Activated naive CD4-positive, alpha-beta T cell treated with anti-CD3 and anti-CD28 coated beads, Interleukin-2, amount 50 U/mL, for 24 hours (primary cell): ENCODE results near the gene ZNF444.
"Not testable (repeated sequence)": the region's sequence is repeated elsewhere in the genome, so short reads cannot be mapped to it uniquely, and the experiment has no call there.

Source experiments
- H3K27ac Mint-ChIP-seq: one replicate; pipeline ENCODE4 v1.8.0; 2021; ENCODE audit warnings: mild to moderate bottlenecking, mixed read lengths
- H3K27me3 Mint-ChIP-seq: one replicate; pipeline ENCODE4 v1.8.0; 2021; ENCODE audit warnings: mixed read lengths
- H3K36me3 Mint-ChIP-seq: one replicate; pipeline ENCODE4 v1.8.0; 2021; ENCODE audit warnings: mixed read lengths
- H3K4me1 Mint-ChIP-seq: one replicate; pipeline ENCODE4 v1.8.0; 2021; ENCODE audit warnings: mixed read lengths
- H3K4me3 Mint-ChIP-seq: one replicate; pipeline ENCODE4 v1.8.0; 2021; ENCODE audit warnings: mild to moderate bottlenecking, mixed read lengths
- H3K9me3 Mint-ChIP-seq: one replicate; pipeline ENCODE4 v1.8.0; 2021; ENCODE audit warnings: mixed read lengths

ZNF444 gene

DNA sequence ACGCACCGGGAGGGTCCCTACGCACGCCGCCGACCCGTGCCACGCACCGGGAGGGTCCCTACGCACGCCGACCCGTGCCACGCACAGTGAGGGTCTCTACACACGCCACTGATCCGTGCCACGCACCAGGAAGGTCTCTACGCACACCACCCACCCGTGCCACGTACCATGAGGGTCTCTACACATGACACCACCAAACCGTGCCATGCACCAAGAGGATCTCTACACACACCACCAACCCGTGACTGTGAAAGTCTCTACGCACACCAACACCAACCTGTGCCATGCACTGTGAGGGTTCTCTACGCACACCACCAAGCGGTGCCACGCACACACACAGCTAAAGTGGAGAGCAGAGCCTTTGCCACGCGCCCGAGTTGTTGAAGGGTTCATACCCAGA, 36.7 kb upstream of the ZNF444 start:
- Mint-ChIP-seq H3K27ac (no peak overlapping the region), H3K36me3 (peaks cover 3% of the 10 kb centered on the region), H3K9me3 (no peaks in the 10 kb centered on the region), H3K4me3 (no peak overlapping the region), H3K27me3 (no peaks in the 10 kb centered on the region), H3K4me1 (peaks cover 36% of the 10 kb centered on the region)

DNA sequence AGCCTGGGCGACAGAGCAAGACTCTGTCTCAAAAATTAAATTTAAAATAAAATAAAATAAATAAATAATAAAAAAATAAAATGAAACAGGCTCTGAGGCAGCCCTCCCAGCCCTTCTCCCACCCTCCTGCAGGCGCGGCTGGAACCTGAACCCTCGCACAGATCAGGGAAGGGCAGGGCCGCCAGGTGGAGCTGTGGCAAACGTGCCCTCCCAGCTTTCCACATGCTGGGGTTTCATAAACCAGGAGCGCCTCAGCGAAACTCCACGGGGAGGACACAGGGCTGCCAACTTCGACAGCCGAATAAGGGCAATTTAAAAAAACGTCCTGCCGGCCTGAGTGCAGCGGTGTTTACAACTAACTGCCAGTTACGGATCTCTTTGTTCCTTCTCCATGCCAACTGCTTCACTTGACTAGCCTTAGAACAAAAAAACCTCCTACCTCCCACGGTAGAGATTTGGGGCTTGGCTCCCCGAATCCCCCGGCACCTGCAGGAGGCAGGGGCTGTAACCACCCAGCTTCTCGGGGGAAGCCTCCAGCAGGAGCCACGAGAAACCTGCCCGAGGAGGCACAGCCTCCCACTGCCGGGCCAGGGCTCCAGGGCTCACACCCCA, 35.9 kb upstream of the ZNF444 start:
- H3K4me3 Mint-ChIP-seq, result peak overlapping the region; percentile 23
- H3K36me3 Mint-ChIP-seq, result peaks cover 3% of the 10 kb centered on the region
- H3K27ac Mint-ChIP-seq, result no peak overlapping the region
- no peaks in the 10 kb centered on the region for H3K9me3 Mint-ChIP-seq
- peaks cover 37% of the 10 kb centered on the region for H3K4me1 Mint-ChIP-seq
- H3K27me3 Mint-ChIP-seq, result no peaks in the 10 kb centered on the region

DNA sequence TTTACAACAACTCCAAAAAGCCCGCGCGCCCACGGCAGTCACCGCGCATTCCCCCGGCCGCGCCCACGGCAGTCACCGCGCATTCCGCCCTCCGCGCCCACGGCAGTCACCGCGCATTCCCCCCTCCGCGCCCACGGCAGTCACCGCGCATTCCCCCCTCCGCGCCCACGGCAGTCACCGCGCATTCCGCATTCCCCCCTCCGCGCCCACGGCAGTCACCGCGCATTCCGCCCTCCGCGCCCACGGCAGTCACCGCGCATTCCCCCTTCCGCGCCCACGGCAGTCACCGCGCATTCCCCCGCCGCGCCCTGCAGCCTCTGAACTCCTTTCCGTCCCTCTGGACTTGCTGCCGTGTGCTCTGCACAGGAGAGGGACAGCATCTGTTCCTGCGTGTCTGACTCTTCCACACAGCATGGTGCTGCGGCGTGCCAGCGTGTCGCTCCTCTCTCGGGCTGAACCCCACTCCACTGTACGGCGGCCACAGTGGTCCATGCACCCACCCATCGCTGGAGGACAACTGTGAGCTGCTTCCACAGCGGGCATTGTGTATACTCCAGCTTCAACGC, 35.2 kb upstream of the ZNF444 start:
- Mint-ChIP-seq H3K4me1 (peaks cover 44% of the 10 kb centered on the region), H3K27ac (peak overlapping the region; percentile 23), H3K4me3 (peak overlapping the region; percentile 59)
- H3K36me3 Mint-ChIP-seq, H3K9me3 Mint-ChIP-seq, H3K27me3 Mint-ChIP-seq: not testable (repeated sequence)

DNA sequence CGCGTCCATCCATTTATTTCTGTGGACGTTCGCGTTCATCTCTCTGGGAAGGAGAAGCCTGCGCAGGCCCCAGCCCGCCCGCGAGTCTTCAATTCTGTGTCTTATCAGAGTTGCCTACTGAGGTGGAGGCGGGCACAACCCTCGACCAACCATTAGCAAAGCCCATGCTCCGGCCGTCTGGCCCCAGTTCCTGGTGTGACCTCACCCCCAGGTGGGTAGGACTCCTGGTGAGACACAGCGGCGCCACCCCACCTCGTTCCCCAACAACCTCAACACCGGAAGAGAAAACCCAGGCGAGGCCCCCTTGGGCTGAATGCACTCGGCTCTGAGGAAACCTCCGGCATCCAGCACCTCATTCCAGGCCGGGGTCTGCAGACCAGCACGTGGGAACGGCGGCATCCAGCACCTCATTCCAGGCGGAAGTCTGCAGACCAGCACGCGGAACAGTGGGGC, 34.7 kb upstream of the ZNF444 start:
- Mint-ChIP-seq H3K36me3 (peaks cover 2% of the 10 kb centered on the region), H3K4me3 (peak overlapping the region; percentile 59), H3K27ac (no peak overlapping the region), H3K9me3 (no peaks in the 10 kb centered on the region), H3K4me1 (peaks cover 46% of the 10 kb centered on the region), H3K27me3 (no peaks in the 10 kb centered on the region)

DNA sequence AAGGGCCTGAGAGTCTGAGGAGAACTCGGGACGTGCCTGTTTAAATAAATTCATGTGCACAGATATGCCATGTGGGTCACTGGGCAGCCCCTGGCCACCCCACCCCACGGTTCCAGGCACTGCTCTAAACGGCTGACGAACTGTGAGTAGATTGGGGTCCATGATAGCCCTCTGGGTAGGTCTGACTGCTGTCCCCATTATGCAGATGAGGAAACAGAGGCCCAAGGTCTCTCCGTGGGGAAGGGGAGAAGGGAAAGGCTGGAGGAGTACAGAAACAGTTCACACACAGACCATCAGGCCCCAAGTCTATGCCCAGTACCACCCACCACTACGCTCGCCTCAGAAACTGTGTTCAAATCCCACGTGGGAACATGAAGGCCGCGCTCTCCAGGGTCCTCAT, 34.1 kb upstream of the ZNF444 start:
- Mint-ChIP-seq H3K27me3 (no peaks in the 10 kb centered on the region), H3K36me3 (no peaks in the 10 kb centered on the region), H3K27ac (no peak overlapping the region), H3K4me1 (peaks cover 51% of the 10 kb centered on the region), H3K9me3 (no peaks in the 10 kb centered on the region), H3K4me3 (no peak overlapping the region)

DNA sequence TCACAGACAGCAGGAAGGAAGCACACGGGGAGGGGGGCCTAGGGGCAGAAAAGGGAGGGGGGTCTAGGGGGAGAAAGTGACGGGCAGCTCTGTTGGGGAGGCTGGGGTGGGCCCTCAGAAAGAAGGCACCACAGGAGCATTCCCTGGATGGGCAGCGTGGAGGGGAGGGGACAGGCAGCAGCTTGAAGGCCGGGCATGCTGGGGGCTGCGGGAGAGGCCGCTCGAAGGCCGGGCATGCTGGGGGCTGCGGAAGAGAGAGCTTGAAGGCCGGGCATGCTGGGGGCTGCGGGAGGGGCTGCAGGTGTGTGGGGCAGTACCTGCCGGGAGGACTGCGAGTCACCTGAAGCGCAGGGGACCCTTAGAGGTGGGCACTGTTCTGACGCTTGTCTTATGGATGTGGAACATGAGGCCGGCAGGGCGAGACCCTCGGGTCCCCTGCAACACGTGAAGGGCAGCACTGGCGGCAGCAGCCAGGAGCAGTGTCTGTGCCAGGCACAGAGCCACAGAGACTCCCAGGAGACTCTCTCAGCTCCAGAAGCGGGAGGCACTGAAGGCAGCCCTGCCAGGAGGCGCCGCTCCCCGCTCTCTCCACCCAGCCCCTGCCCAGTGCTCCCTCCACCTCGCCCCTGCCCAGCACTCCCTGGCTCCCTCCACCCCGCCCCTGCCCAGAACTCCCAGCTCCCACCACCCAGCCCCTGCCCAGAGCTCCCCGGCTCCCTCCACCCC, 33.3 kb upstream of the ZNF444 start:
- no peaks in the 10 kb centered on the region for H3K9me3 Mint-ChIP-seq
- no peaks in the 10 kb centered on the region for H3K36me3 Mint-ChIP-seq
- H3K4me3 Mint-ChIP-seq, result no peak overlapping the region
- H3K4me1 Mint-ChIP-seq, result peaks cover 59% of the 10 kb centered on the region
- no peak overlapping the region for H3K27ac Mint-ChIP-seq
- no peaks in the 10 kb centered on the region for H3K27me3 Mint-ChIP-seq

DNA sequence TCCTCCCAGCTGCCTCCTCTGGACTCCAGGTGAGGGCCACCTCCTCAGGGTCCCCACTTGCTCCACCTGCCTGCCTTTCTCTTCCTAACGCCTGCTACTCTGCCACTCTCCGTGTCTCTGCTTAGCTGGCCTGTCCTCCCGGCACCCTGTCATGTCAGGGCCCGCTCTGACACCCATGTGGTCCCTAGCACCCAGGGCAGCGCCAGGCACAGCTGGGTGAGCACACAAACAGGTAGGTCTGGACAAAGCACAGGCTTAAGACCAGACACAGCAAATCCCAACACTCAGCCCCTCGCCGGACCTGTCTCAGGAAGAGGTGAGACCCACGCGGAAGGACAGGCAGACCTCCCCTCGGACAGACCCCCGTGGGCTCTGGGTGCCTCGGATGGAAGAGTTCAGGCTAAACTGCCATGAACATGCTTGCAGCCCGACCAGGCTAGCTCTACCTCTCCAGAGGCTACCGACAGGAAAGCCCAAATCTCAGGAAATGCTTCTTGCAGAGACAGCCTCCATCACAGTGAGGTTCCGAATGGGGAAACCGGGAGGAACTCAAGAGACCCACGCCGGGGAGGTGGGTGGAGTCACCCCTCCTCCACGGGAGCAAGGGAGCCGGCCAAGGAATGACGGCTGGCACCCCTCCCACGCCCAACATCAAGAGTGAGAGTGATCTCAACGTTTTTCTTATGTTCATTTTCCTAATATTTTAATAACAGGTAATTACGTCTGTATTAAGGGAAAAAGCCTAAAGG, 32.5 kb upstream of the ZNF444 start:
- Mint-ChIP-seq H3K4me3 (no peak overlapping the region), H3K27me3 (no peaks in the 10 kb centered on the region), H3K4me1 (peaks cover 66% of the 10 kb centered on the region), H3K36me3 (no peaks in the 10 kb centered on the region), H3K27ac (peak overlapping the region; percentile 51), H3K9me3 (no peaks in the 10 kb centered on the region)

DNA sequence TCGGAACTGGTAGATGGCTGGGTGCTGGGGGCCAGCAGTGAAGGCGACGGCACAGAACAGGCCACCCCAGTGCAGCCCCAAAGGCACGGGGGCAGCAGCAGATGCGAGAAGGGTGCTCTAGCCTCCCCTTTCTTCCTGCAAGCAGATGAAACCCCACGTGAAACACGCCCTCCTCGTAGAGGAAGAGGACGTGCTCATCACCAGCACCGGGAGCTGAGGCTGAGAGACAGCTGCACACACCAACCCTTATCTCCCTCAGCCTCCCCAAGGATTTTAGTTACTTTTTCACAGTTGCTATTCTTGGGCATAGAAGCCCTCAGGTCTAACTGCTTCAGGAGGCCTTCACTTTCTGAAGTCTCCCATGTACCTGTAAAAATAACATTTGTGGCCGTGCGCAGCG, 31.9 kb upstream of the ZNF444 start:
- Mint-ChIP-seq H3K27me3 (no peaks in the 10 kb centered on the region), H3K9me3 (no peaks in the 10 kb centered on the region), H3K36me3 (no peaks in the 10 kb centered on the region), H3K4me3 (no peak overlapping the region), H3K27ac (no peak overlapping the region), H3K4me1 (peaks cover 71% of the 10 kb centered on the region)

DNA sequence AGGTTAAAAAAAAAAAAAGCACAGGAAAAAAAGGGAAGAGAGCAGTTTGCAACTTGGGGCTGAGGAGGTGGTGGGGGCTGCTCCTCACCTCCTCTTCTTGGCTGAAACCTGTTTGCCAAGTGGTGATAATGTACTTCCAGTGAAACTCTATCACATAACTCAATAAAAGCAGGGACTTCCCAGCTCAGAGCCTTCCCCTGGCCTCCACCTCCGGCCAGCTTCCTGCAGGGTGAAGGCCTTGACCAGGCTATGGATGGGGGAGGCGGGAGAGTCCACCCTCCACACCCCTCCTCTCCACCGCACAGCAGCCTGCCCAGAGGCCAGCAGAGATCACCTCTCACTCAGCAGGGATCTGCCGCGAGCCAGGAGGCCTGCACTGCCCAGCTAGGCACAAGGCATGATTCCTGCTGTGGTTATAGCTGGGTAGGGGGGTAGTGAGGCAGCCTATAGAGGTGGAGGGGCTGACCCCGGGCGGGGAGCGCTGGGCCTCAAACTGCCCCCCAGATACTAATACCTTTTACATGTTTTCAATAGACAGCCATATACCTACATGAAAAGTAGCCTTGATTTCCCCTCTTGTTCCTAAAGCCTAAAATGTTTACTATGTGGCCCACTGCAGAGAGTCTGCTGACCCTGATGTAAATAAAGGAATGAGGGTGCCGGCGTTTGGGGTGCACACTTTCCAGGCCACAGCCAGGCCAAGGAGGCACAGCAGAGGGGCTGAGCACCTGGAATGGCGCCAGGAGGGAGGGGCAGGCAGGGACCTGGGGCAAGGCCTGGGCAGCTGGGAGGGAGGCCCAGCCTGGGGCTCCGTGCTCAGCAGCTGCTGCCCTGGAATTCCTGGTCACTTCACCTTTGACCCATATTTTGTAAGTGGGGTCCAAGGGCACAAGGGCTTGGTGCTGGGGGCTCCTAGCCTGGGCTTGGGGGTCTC, 30.3 kb upstream of the ZNF444 start:
- H3K4me3 Mint-ChIP-seq, result no peak overlapping the region
- H3K4me1 Mint-ChIP-seq, result peaks cover 71% of the 10 kb centered on the region
- H3K27ac Mint-ChIP-seq, result peak overlapping the region; percentile 12
- no peaks in the 10 kb centered on the region for H3K36me3 Mint-ChIP-seq
- no peaks in the 10 kb centered on the region for H3K27me3 Mint-ChIP-seq
- H3K9me3 Mint-ChIP-seq, result no peaks in the 10 kb centered on the region

DNA sequence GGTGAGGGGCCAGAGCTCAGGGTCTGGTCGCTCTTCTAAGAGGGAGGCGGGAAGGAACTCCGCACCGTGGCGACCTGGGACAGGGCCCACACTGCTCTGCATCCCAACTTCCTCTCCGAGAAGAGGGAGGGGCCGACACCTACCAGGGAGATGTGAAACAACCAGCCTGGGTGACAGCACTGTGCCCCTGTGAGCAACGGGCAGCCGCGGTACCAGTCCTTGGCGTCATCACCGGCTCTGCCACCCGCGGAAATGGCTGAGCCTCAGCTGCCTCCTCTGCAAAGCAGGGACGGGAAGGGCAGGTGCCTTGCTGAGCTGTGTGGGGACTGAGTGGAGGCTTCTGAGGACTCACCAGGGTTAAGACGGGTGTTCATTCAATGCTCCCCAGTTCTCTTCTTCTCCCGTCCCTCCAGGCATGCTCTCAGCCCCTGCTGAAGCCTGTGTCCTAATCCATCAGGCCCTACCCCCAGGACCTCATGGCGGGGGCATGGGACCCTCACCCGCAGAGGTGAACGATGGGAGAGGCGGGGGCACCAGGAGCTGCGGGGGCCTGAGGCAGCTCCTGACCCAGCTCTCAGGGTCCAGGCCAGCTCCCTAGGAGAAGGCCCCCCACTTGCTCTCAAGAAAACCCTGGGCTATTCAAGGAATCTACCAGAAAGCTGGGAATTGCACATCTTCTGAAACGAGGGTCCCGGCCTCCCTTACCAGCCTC, 29.3 kb upstream of the ZNF444 start:
- H3K27ac Mint-ChIP-seq, result no peak overlapping the region
- no peaks in the 10 kb centered on the region for H3K27me3 Mint-ChIP-seq
- H3K36me3 Mint-ChIP-seq, result no peaks in the 10 kb centered on the region
- H3K4me3 Mint-ChIP-seq, result no peak overlapping the region
- H3K9me3 Mint-ChIP-seq, result no peaks in the 10 kb centered on the region
- H3K4me1 Mint-ChIP-seq, result peaks cover 65% of the 10 kb centered on the region

DNA sequence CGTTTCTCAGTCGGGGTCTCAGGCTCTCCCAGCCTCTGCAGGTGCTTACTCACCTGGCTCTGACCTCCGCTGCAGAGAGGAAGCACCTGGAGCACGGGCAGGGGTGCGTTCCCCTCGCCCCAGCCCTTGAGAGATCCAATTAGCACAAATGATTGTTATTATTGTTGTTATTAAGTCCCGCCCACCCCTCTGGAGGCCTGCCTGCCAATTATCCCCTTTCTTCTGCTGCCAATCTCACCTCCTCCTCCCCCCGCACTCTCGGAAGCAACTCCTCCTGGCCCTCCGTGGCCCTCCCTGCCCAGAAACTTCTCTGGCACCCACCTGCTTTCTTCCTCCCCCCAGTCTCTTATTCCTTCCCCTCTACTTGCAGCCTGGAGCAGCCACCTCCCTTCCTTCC, 28.8 kb upstream of the ZNF444 start:
- Mint-ChIP-seq H3K27ac (peak overlapping the region; percentile 51), H3K4me1 (peaks cover 62% of the 10 kb centered on the region), H3K27me3 (no peaks in the 10 kb centered on the region), H3K36me3 (no peaks in the 10 kb centered on the region), H3K4me3 (no peak overlapping the region), H3K9me3 (no peaks in the 10 kb centered on the region)

DNA sequence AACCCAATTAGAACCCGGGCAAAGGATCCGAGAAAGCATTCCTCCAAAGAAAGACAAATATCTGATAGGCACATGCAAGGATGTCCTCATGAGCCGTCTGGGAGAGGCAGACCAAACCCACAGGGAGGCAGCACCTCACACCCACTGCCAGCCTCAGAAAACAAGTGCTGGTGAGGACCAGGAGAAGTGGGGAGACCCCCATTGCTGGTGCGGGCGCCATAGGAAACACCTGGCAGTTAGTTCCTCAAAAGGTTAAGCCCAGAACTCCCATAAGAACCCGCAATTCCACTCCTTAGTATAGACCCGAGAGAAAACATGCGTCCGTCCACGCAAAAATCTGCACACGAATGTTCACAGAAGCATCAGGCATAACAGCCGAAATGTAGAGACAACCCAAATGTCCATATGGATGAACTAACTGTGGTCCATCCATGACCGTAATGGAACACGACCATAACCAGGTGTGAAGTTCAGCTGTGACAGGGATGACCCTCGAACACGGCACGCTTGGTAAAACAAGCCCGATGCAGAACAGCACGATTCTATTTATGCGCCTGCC, 27.9 kb upstream of the ZNF444 start:
- Mint-ChIP-seq H3K36me3 (no peaks in the 10 kb centered on the region), H3K9me3 (no peaks in the 10 kb centered on the region), H3K4me3 (peak overlapping the region; percentile 45), H3K27ac (peak overlapping the region; percentile 35), H3K27me3 (no peaks in the 10 kb centered on the region), H3K4me1 (peaks cover 65% of the 10 kb centered on the region)

DNA sequence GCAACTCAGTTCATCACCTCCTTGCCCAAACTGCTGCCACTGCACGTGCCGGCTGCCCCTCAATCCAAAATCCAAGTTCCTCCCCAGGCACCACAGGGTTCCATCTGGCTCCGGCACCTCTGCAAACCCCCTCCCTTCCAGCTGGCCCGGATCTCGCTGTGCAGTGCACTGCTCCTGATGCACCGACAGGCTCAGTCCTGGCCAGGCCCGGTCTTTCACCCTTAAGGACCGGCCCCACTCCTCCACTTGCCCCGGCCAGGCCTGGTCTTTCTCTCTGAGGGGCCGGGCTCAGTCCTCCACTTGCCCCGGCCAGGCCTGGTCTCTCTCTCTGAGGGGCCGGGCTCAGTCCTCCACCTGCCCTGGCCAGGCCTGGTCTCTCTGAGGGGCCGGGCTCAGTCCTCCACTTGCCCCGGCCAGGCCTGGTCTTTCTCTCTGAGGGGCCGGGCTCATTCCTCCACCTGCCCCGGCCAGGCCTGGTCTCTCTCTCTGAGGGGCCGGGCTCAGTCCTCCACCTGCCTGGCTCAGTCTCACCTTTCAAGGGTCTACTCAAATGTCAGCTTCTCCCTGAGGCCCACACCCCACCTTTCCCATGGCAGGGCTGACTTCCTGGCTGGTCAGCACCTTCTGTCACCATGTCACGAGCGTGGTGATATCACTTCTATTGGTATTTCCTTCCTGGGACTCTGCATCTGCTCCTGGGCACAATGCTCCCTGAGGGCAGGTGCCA, 26.9 kb upstream of the ZNF444 start:
- Mint-ChIP-seq H3K4me1 (peaks cover 64% of the 10 kb centered on the region), H3K36me3 (no peaks in the 10 kb centered on the region), H3K9me3 (no peaks in the 10 kb centered on the region), H3K27me3 (no peaks in the 10 kb centered on the region), H3K4me3 (no peak overlapping the region), H3K27ac (peak overlapping the region; percentile 62)

DNA sequence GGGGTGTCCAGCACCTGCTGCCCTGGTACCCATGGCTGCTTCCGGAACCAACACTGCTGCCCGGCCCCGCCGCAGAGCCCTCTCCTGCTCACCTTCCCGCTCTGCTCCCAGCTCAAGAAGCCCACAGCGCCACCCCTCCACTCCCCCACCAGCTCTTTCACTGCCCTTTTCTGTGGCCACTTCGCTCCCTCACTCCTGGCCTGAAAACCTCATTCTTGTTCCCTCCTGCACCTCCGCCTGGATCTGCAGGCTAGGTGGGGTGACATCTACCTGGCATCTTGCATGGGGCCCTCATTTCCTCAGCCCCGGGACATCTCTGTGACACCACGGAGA, 26.3 kb upstream of the ZNF444 start:
- no peaks in the 10 kb centered on the region for H3K27me3 Mint-ChIP-seq
- H3K36me3 Mint-ChIP-seq, result no peaks in the 10 kb centered on the region
- peaks cover 67% of the 10 kb centered on the region for H3K4me1 Mint-ChIP-seq
- H3K4me3 Mint-ChIP-seq, result no peak overlapping the region
- no peaks in the 10 kb centered on the region for H3K9me3 Mint-ChIP-seq
- peak overlapping the region; percentile 66 for H3K27ac Mint-ChIP-seq
